GM18873 (cell line): ENCODE measurements around the gene C9orf50.
"Not testable (repeated sequence)": the region's sequence is repeated elsewhere in the genome, so short reads cannot be mapped to it uniquely, and the experiment has no call there.

ENCODE experiments used
- ATAC-seq: cut with Tn5 transposase; IDR thresholded peaks from one replicate; pipeline ENCODE4 v1.9.1; 2021; ENCODE audit warnings: mild to moderate bottlenecking, moderate library complexity, moderate number of reproducible peaks; ENCODE audit not compliant: unreplicated experiment, low FRiP score

Gene C9orf50

DNA sequence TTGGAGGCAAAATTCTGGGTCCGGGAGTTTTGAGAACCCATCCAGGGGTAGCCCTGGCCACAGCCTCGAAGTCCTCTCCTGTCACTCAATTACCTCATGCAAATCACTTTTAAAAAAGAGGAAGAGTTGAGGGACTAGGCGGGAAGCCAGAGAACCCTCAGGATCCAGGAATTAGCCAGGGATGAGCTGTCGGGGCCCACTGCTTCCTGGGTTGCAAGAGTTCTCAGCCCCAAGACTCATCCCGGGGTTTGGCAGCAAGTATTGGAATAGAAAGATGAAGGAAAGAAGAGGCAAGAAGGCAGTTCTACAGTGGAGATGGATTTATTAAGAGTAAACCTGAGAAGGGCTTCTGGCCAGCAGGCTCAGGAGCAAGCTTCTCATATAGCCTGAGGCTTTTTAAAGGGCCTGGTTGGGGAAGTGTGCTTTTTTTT, 25.6 kb downstream of the C9orf50 start:
- ATAC-seq = no peak

GRCh38 chr9:129594632-129595031, 26.3 kb downstream of the C9orf50 start:
- ATAC-seq = no peak

DNA sequence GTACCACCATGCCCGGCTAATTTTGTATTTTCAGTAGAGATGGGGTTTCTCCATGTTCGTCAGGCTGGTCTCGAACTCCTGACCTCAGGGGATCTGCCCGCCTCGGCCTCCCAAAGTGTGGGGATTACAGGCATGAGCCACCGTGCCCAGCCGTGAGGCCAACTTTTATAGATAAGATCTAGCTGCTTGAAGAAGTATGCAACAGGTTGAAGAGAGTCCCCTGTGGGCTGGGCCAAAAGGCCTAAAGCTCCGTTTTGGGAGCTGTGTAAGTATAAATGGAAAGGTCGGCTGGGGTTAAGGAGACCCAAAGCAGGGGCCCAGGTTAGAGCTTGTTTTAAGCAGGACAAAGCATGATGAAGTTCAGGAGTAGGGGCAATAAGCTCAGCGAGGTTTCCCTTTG, 28.1 kb downstream of the C9orf50 start:
- not testable (repeated sequence) for ATAC-seq

GRCh38 chr9:129591916-129592315, 29.0 kb downstream of the C9orf50 start:
- no peak for ATAC-seq

DNA sequence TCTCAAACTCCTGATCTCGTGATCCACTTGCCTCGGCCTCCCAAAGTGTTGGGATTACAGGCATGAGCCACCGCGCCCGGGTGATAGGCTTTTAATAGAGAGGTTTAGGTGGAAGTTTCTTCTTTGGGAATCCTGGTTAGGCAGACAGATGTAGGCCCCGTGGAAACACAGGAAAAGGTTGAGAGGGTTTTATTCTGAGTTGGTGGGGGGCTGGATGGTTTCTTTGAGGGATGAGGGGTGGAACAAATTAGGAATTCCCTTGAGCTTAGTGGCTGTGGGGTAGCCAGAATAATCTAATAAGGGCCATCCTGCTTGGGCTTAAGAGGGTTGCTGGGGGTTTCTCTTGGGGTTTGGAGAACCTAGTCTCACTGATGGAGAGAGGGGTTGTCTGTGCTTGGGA, 30.4 kb downstream of the C9orf50 start:
- no peak for ATAC-seq

GRCh38 chr9:129587487-129588262, 33.2 kb downstream of the C9orf50 start:
- ATAC-seq = no peak

DNA sequence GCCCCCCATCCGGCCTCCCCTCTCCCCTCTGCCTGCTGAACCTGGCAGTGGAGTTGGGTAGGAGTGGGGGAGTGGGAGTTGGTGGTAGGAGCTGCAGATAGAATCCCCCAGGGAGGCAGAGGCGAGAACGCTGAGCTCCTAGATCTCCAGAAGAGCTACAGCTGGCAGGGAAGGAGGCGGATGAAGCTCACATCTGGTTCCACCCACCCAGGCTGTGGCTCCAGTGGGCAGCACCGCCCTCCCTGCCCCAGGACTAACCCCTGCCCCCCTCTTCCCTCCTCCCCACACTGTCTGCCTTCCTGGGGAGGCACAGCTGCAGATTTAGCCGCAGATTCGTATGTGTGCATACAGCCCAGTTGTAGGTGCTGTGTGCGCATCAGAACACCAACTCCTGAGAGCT, 34.2 kb downstream of the C9orf50 start:
- ATAC-seq = no peak

GRCh38 chr9:129586245-129586644, 34.7 kb downstream of the C9orf50 start:
- ATAC-seq = no peak

- ATAC-seq = no peak
Measured at GRCh38 chr9:129585352-129585751, 35.5 kb downstream of the C9orf50 start.

GRCh38 chr9:129584136-129584535, 36.8 kb downstream of the C9orf50 start:
- ATAC-seq = no peak

GRCh38 chr9:129583308-129584038, 37.4 kb downstream of the C9orf50 start:
- no peak for ATAC-seq

DNA sequence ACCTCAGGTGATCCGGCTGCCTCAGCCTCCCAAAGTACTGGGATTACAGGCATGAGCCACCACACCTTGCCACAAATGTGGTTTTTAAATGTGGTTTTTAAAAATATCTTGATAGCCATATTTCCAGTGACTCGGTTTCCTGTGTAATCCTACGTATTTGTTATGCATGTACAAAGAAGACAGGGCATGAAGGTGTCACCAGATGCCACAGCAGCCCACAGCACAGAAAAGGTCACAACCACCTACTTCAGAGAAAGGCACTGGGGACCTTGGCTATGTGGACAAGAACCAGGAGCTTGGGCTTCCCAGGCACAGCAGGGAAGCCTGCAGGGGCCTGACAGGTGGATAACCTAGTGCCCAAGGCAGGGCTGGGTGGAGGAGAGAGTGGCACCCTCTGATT, 38.0 kb downstream of the C9orf50 start:
- no peak for ATAC-seq

DNA sequence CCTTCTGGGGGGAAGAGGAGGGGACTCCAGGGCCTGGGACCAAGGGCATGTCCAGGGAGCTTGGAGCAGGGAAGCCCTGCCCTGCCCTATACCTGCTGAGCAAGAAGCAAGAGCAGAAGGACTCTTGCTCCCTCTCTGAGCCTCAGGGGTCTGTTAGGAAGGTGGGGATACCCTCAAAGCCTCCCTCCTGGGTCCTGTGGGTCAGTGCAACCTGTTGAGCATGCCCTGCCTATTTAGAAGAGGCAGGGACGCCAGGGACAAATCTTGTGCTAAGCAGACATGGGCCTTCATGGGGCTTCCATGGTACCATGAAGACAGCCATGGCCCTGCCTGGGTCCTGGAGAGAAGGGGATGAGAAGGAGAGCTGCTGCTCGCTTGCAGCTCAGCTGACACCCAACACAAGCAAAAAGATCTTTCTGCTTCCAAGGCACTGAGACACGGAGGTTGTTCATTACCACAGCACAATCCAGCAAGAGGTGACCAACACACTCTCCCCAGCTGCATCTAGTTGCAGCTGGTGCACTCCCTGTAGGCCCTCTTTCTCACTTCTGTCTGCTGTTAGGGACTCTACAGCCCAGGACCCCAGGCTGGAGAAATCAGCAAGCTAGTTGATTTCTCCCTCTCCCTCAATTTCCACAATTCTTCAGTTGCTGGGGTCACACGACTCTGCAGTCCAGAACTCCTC, 39.3 kb downstream of the C9orf50 start:
- ATAC-seq = no peak

DNA sequence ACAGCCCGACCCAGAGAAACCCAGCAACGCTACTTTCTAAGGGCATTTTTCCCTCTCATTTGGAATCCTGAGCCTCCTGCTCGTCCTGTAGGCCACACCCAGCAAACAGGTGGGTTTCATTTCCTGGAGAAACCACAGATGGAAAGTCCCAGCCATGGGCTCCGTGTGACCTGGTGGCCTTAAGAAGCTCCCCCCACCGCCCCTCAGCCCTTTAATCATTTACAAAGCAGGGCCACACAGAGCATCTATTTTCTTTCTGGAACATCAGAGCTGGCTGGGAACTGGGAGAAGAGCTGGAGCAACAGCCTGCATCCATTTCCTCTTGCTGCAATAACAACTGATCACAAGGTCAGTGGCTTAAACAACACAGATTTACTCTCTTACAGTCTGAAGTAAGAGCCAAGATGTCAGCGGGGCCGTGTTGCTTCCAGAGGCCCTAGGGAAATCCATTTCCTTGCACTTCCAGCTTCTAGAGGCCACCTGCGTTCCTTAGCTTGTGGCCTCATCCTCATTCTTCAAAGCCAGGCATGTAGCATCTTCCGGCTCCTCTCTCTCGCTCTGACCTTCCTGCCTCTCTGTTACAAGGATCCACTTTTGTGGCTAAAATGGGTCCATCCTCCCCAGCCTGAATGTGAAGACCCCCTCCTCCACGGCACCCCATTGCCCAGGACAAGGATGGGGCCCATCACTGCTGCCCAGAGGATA, 40.5 kb downstream of the C9orf50 start:
- peak; percentile 47 for ATAC-seq

- ATAC-seq = no peak
Measured at GRCh38 chr9:129579294-129579693, 41.6 kb downstream of the C9orf50 start.

DNA sequence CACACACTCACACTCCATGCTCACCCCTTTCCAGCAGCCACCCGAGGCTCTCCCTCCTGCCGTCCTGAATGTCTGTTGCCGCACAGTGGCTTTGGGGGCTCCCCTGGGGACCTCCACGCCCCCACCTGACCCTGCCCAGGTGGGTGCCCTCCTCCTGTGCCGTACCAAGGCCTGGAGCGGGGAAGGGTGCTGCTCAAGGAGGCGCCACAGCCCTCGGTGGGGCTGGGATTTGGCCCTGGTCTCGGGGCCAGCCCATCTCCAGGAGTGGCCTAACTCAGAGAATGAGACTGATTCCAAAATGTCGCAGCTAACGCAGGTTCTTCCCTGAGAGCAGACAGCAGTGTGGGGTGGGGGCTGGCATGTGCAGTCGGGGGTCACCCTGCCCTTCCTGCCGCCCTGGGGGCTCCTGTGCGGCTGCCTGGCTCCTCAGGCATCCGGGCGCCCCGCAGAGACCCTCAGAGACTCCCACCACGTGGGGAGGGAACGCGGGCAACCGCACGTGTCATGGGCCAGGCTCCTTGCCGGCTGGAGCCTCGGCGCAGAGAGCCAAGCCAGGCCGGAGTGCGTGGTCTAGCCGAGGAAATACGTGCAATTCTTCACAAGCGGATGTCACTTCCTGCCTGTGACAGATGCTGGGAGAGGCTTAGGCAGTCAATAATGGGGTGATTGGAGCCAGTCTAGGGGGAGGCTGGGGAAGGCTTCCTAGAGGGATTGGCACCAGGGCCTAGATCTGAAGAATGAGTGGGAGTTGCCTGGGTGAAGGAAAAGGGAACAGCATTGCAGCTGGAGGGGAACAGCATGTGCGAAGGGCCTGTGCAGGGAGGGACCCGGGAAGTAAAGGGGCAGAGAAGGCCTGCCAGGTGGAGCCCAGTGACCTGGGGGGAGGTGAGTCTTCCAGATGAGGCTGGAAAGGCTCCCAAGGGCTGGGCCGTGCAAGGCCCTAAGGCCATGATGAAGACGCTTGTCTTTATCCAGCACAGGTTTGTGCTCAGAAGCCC, 44.1 kb downstream of the C9orf50 start:
- ATAC-seq = no peak

DNA sequence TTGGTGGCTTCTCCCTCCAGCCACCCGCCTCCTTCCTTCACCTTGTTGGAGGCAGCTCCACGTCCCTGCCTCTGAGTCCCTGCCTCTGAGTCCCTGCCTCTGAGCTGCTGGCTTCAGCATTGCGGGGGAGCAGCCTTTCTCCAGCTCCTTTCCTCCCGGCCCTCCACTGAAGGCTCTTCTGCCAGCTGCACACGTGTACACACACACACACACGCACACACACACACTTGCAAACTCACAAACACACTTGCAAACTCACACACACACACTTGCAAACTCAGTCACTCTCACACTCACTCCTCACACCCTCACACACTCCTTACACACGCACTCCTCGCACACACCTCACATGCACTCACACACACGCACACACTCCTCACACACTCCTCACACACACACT, 45.1 kb downstream of the C9orf50 start:
- ATAC-seq = no peak

DNA sequence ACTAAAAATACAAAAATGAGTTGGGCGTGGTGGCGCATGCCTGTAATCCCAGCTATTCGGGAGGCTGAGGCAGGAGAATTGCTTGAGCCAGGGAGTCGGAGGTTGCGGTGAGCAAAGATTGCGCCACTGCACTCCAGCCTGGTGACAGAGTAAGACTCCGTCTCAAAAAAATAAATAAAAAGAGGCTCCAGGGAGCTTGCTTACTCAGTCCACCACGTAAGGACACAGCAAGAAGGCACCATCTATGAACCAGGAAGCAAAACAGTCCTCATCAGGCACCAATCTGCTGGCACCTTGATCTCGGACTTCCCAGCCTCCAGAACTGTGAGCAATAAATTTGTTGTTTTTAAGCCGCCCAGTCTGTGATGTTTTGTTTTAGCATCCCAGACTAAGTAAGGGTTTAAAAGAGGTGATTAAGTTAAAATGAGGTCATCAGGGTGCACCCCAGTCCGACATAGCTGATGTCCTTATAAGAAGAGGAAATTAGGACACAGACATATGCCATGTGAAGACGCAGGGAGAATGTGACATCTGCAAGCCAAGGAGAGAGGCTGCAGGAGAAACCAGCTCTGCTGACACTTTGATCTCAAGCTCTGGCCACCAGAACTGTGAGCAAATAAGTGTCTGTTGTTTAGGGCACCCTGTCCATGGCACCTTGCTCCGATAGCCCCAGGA, 45.9 kb downstream of the C9orf50 start:
- ATAC-seq = no peak

- ATAC-seq = no peak
Measured at GRCh38 chr9:129573977-129574376, 46.9 kb downstream of the C9orf50 start.
